Activated CD4-positive, alpha-beta T cell treated with anti-CD3 and anti-CD28 coated beads, Interleukin-2, amount 50 U/mL, for 48 hours (primary cell): Measurements from ENCODE around the gene FBXO3.
"Not testable (repeated sequence)": the region's sequence is repeated elsewhere in the genome, so short reads cannot be mapped to it uniquely, and the experiment has no call there.

Experiments
- DNase-seq, 2 experiments: peaks; one replicate each; pipeline ENCODE4 v3.0.0-alpha.2; 2020

The FBXO3 gene

GRCh38 chr11:33773987-33774735 lies at the start of gene FBXO3:
Gene FBXO3, minus strand, starts transcription at chr11:33774520. Its CDS starts 23 bp downstream, at chr11:33774497.
- peak; percentile 72 to 77 for DNase-seq

GRCh38 chr11:33822981-33823380 lies 48.7 kb upstream of the FBXO3 start:
- DNase-seq = not testable (repeated sequence)

- no peak for DNase-seq
Measured at GRCh38 chr11:33819278-33820035, 45.1 kb upstream of the FBXO3 start.

GRCh38 chr11:33808228-33808828 lies 34.0 kb upstream of the FBXO3 start:
- DNase-seq = peak; percentile 92 to 94

GRCh38 chr11:33804471-33804870 lies 30.2 kb upstream of the FBXO3 start:
- no peak for DNase-seq

- DNase-seq = peak; percentile 13 to 20
Measured at GRCh38 chr11:33802194-33802950, 28.1 kb upstream of the FBXO3 start.

GRCh38 chr11:33801821-33802193 lies 27.5 kb upstream of the FBXO3 start:
- no peak for DNase-seq

GRCh38 chr11:33797879-33798278 lies 23.6 kb upstream of the FBXO3 start:
- DNase-seq = no peak

GRCh38 chr11:33790040-33790439 lies 15.7 kb upstream of the FBXO3 start:
- no peak for DNase-seq

GRCh38 chr11:33788095-33788494 lies 13.8 kb upstream of the FBXO3 start:
- not testable (repeated sequence) for DNase-seq

- no peak for DNase-seq
Measured at GRCh38 chr11:33787076-33787475, 12.8 kb upstream of the FBXO3 start.

GRCh38 chr11:33785609-33786008 lies 11.3 kb upstream of the FBXO3 start:
- DNase-seq = no peak

- DNase-seq = no peak
Measured at GRCh38 chr11:33779849-33780528, 5.7 kb upstream of the FBXO3 start.

GRCh38 chr11:33778675-33779074 lies 4.4 kb upstream of the FBXO3 start:
- no peak for DNase-seq

- DNase-seq = no peak
Measured at GRCh38 chr11:33777906-33778305, 3.6 kb upstream of the FBXO3 start.

GRCh38 chr11:33775832-33776470 lies 1.6 kb upstream of the FBXO3 start:
- DNase-seq = no peak

GRCh38 chr11:33775467-33775807 lies 1.1 kb upstream of the FBXO3 start:
- DNase-seq = no peak

- DNase-seq = no peak
Measured at GRCh38 chr11:33774736-33775466, 581 bp upstream of the FBXO3 start.

GRCh38 chr11:33773404-33773986 lies 825 bp downstream of the FBXO3 start:
- DNase-seq = peak; percentile 26 to 31

- no peak for DNase-seq
Measured at GRCh38 chr11:33772870-33773269, 1.4 kb downstream of the FBXO3 start.

GRCh38 chr11:33772300-33772699 lies 2.0 kb downstream of the FBXO3 start:
- DNase-seq = no peak
